Heart right ventricle (tissue), 16 donors: Measurements from ENCODE around the gene NXPH1. TPM values are rescaled to one million over a fixed set of nuclear protein-coding genes. Genes with fewer than 3 reads are reported as not detected.

Experiments
- ATAC-seq, 8 donors: fragments of 200-7000 bp; cut with Tn5 transposase; one replicate each; pipeline ENCODE4 v1.9.1; 2020; ENCODE audit warnings: mild to moderate bottlenecking in 8 of 8, moderate library complexity in 8 of 8, moderate number of reproducible peaks in 1 of 8
- DNase-seq, 2 donors: peaks; one replicate each; pipeline ENCODE4 v3.0.0-alpha.2; 2020
- H3K27ac ChIP-seq, 10 donors: fragments of 200-600 bp; sonication (generic) in 2 of 10; one replicate each; pipeline versions ENCODE4 v1.5.0 to v1.8.0; 2020 to 2022; ENCODE audit warnings: mild to moderate bottlenecking in 3 of 10
- H3K27me3 ChIP-seq, 7 donors: fragments of 200-600 bp; one replicate each; pipeline ENCODE4 v1.8.0; 2021 to 2022; ENCODE audit warnings: mild to moderate bottlenecking in 2 of 7
- H3K36me3 ChIP-seq, 9 donors: fragments of 200-600 bp; sonication (generic) in 1 of 9; one replicate each; pipeline versions ENCODE4 v1.5.0 to v1.8.0; 2020 to 2022; ENCODE audit warnings: mild to moderate bottlenecking in 2 of 9
- H3K4me1 ChIP-seq, 9 donors: fragments of 200-600 bp; sonication (generic) in 1 of 9; one replicate each; pipeline versions ENCODE4 v1.5.0 to v1.8.0; 2020 to 2022; ENCODE audit warnings: mild to moderate bottlenecking in 4 of 9
- H3K4me3 ChIP-seq, 10 donors: fragments of 200-600 bp; sonication (generic) in 2 of 10; one replicate each; pipeline versions ENCODE4 v1.5.0 to v1.8.0; 2020 to 2022; ENCODE audit warnings: mild to moderate bottlenecking in 7 of 10, moderate library complexity in 2 of 10
- H3K9me3 ChIP-seq, 11 donors: fragments of 200-600 bp in 10 of 11; sonication (generic) in 2 of 11; one replicate each; pipeline versions ENCODE4 v1.5.0 to v1.8.0; 2013 to 2022; ENCODE audit warnings: mild to moderate bottlenecking in 2 of 11, control low read depth in 1 of 11, moderate library complexity in 1 of 11
- WGBS, 2 donors: extraction: QIAGEN DNeasy Blood & Tissue Kit; methylation state at CpG; one replicate each; pipeline ENCODE4 v1.1.7; 2013; ENCODE audit warnings: inconsistent platforms in 1 of 2; 5-methylcytosine and 5-hydroxymethylcytosine counted together
- intact Hi-C, 10 donors: fragments of 100-400 bp; cut with DNase I; formaldehyde crosslinking; loops; one replicate each; pipeline versions ENCODE4 v1.11.1 to v1.14.2; 2022
- polyA plus RNA-seq, 2 donors: library from polyadenylated mRNA; stranded (reverse); fragments of 200-250 nt; gene quantifications; one replicate each; pipeline ENCODE4 v1.2.3, GENCODE V29; 2013
- total RNA-seq, 10 donors: library from RNA; stranded (reverse); fragmentation: NEBNext Ultra II Directional in 3 of 10; extraction: Animal tissue kit (Norgen Biotek cat#: 25700) in 3 of 10; gene quantifications; one replicate each; pipeline versions ENCODE4 v1.2.1 to v1.2.4, GENCODE V29; 2021 to 2023
- TF ChIP-seq, protein P1 (sequence below), 9 donors: fragments of 200-600 bp; sonication (generic) in 2 of 9; IDR thresholded peaks; one replicate each; pipeline versions ENCODE4 v1.5.0 to v1.8.0; 2021 to 2022; ENCODE audit warnings: antibody characterized with exemption in 9 of 9, mild to moderate bottlenecking in 5 of 9, moderate library complexity in 1 of 9
- donor health status: Arrhythmogenic right ventricular cardiomyopathy.
- donor health status: ischemic (EF 13 %, LVEDD 7.1; RV severe dilation, severe dysfunction).
- donor health status: healthy with polysubstance abuse.
- donor health status: DM: no; HTN: yes; CAD: no.
- donor health status: DM: no; HTN: no; CAD: no.
- donor health status: ischemic (EF 25% LVEDD 6.9; RV normal size, moderate dysfunction).
- donor health status: ischemic (EF 25% LVEDD 5.7; RV mildly dilated, moderate dysfunction).
- donor health status: healthy.
- donor health status: DM: yes; HTN: yes; CAD: no.
- donor health status: Ischemic cardiomyopathy.
- donor health status: ischemic (EF 35%, LVEDD 5.7; RV mildly dilated, moderate dysfunction).
- donor health status: nonischemic (EF 11% LVEDD 7.7; RV severe dilation, severe dysfunction).
- donor health status: DM: yes; HTN: yes; CAD: no.
- donor health status: PGD.
- donor health status: ischemic (EF 29% LVEDD 5.4; RV normal size, mild dysfunction).
- donor health status: nonischemic (EF 23%, LVEDD 6.1; RV moderate dilation, normal function).

Gene NXPH1
- total and polyA plus RNA-seq, 12 donors, result not detected

DNA sequence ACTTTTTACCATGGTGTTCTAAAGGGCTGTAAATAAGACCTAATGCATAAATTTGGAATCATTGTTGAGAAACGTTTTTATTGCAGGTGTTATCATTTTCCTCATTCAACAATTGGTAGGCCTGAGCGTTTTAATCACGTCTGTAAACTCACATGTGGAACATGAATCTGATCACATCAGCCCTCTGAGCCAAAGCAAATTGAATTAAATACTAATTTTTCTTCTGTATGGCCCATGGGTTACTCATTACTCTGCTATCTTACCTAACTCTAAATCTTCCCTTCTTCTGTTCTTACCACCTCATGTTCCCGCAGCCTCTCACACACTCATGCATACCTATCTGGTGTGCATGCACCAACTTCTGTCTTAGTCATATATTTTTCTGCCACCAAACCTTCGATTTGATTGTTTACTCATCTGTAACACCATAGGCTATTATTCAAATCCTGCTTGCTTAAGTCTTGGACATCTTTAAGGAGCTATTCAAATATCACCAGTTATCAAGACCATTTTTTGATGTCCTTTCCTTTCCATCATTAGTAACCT is 82.3 kb downstream of the NXPH1 start:
- Histone ChIP-seq H3K9me3 (no peaks in the 10 kb centered on the region), H3K4me3 (no peak overlapping the region), H3K27me3 (no peaks in the 10 kb centered on the region), H3K4me1 (no peaks in the 10 kb centered on the region), H3K36me3 (no peaks in the 10 kb centered on the region), H3K27ac (no peak overlapping the region)
- intact Hi-C loops, result no loop called here
- TF ChIP-seq, protein P1, sequence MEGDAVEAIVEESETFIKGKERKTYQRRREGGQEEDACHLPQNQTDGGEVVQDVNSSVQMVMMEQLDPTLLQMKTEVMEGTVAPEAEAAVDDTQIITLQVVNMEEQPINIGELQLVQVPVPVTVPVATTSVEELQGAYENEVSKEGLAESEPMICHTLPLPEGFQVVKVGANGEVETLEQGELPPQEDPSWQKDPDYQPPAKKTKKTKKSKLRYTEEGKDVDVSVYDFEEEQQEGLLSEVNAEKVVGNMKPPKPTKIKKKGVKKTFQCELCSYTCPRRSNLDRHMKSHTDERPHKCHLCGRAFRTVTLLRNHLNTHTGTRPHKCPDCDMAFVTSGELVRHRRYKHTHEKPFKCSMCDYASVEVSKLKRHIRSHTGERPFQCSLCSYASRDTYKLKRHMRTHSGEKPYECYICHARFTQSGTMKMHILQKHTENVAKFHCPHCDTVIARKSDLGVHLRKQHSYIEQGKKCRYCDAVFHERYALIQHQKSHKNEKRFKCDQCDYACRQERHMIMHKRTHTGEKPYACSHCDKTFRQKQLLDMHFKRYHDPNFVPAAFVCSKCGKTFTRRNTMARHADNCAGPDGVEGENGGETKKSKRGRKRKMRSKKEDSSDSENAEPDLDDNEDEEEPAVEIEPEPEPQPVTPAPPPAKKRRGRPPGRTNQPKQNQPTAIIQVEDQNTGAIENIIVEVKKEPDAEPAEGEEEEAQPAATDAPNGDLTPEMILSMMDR (IDR thresholded peaks at IDR 0.05), result no peak
- DNase-seq, result no peak
- no peak for ATAC-seq
- 68 to 70% methylated on average over 5 of the region's 5 CpGs for WGBS, 2 donors

DNA sequence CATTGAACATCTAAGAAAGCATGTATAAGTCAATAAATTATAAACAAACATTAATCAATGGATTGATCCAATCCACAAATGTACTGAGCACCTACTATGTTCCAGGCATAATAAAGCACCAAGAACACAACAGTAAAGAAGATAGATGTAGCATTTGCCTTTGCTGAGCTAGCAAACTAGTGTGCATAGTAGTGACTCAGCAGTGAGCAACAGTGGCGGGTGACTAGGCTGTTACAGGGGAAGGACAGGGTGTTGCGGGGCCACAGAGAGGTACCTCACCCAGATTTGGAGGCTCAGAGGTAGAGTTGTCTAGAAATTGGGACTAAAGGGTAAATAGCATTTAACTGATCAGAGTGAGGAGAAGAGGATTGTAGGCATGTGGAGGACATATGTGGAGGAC is 83.6 kb downstream of the NXPH1 start:
- H3K27ac ChIP-seq, result no peak overlapping the region
- no peaks in the 10 kb centered on the region for H3K36me3 ChIP-seq
- no peaks in the 10 kb centered on the region for H3K9me3 ChIP-seq
- no peak for DNase-seq
- TF ChIP-seq, protein P1 (IDR thresholded peaks at IDR 0.05), result no peak
- no peak overlapping the region for H3K4me3 ChIP-seq
- no peaks in the 10 kb centered on the region for H3K27me3 ChIP-seq
- intact Hi-C loops, result no loop called here
- H3K4me1 ChIP-seq, result no peaks in the 10 kb centered on the region
- ATAC-seq, result no peak
- 95% methylated on average over 2 of the region's 2 CpGs for WGBS, 2 donors

DNA sequence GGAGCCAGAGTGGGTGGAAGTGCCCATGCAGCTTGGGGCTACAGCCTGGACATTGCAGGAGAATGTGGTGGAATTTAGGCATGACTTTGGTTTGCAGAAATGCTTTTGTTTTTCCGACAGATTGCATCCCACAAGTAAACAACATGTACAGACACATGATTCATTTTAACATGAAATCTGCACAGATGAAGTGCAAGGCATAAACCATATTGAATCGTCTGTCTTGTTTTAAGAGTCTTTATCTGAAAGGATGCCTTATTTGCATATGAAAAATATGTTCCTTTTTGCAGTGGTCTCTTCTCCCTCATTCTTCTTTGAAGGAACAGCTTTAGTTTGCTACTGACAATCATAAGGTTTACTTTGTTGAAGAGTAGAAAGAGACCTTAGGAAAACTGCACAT is 94.9 kb downstream of the NXPH1 start:
- DNase-seq (no peak), ATAC-seq (no peak)
- Histone ChIP-seq H3K4me1 (no peaks in the 10 kb centered on the region), H3K9me3 (peaks cover 0 to 22% (median 0%) of the 10 kb centered on the region in 11 donors), H3K27ac (no peak overlapping the region), H3K27me3 (no peaks in the 10 kb centered on the region), H3K4me3 (no peak overlapping the region), H3K36me3 (no peaks in the 10 kb centered on the region)
- intact Hi-C loops, result no loop called here
- TF ChIP-seq, protein P1 (IDR thresholded peaks at IDR 0.05), result no peak
- 62 to 75% methylated on average over 2 of the region's 2 CpGs for WGBS, 2 donors

DNA sequence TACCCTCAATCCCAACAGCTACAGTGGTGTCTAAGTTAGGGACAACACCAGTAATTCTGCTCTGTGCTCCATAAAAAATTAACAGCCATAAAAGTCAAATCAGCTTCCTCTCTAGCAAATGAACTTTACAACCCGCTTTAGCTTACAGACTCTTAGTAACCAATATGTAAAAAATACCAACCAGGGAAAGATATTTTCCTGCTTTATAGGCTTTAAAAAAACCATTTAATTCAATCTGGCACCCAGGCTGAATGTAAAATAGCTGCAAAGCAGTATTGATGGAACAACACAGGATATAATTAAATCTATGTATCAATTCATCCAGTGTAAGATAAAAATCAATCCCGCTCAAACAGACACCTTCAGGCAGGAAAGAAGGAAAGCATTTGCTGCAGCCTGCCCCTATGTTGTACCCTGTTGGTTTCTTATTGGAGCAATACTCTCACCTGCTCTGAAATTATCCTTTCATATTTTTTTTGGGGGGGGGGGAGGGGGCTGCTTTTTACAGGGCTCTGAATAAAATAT is 98.6 kb downstream of the NXPH1 start:
- no peak for ATAC-seq
- intact Hi-C loops, result no loop called here
- DNase-seq, result no peak
- Histone ChIP-seq H3K36me3 (no peaks in the 10 kb centered on the region), H3K27ac (no peak overlapping the region), H3K27me3 (no peaks in the 10 kb centered on the region), H3K4me3 (no peak overlapping the region), H3K9me3 (no peaks in the 10 kb centered on the region), H3K4me1 (no peaks in the 10 kb centered on the region)
- 86 to 87% methylated on average over 2 of the region's 2 CpGs for WGBS, 2 donors
- TF ChIP-seq, protein P1 (IDR thresholded peaks at IDR 0.05), result no peak
